HEK293T (cell line): ENCODE results near the gene C10orf71.

Source experiments
- BHLHE40 ChIP-seq: fragments of 450-650 bp; IDR thresholded peaks from 2 replicates; pipeline ENCODE4 v1.6.1; 2016; ENCODE audit warnings: mild to moderate bottlenecking, moderate library complexity, borderline replicate concordance
- ELF4 ChIP-seq: fragments of 450-650 bp; IDR thresholded peaks from 2 replicates; pipeline ENCODE4 v1.6.1; 2017; ENCODE audit warnings: antibody characterized with exemption
- FOXA1 ChIP-seq: fragments of 450-650 bp; IDR thresholded peaks from 2 replicates; pipeline ENCODE4 v1.6.1; 2016; ENCODE audit warnings: mild to moderate bottlenecking
- FOXK2 ChIP-seq: fragments of 450-650 bp; IDR thresholded peaks from 2 replicates; pipeline ENCODE4 v1.6.1; 2016; ENCODE audit warnings: mild to moderate bottlenecking
- FOXM1 ChIP-seq: fragments of 450-650 bp; IDR thresholded peaks from 2 replicates; pipeline ENCODE4 v1.6.1; 2017; ENCODE audit warnings: mild to moderate bottlenecking, borderline replicate concordance
- HDGF ChIP-seq: fragments of 450-650 bp; IDR thresholded peaks from 2 replicates; pipeline ENCODE4 v1.6.1; 2017; ENCODE audit warnings: antibody characterized with exemption, borderline replicate concordance
- NFRKB ChIP-seq: fragments of 450-650 bp; IDR thresholded peaks from 2 replicates; pipeline ENCODE4 v1.6.1; 2016; ENCODE audit warnings: mild to moderate bottlenecking, moderate library complexity
- SP1 ChIP-seq: fragments of 450-650 bp; IDR thresholded peaks from 2 replicates; pipeline ENCODE4 v1.6.1; 2017
- SUZ12 ChIP-seq: fragments of 450-650 bp; IDR thresholded peaks from 2 replicates; pipeline ENCODE4 v1.6.1; 2016; ENCODE audit warnings: mild to moderate bottlenecking
- ZNF384 ChIP-seq: fragments of 450-650 bp; IDR thresholded peaks from 2 replicates; pipeline ENCODE4 v1.6.1; 2016
- TF ChIP-seq, protein P1 (sequence below): fragments of 450-650 bp; IDR thresholded peaks from 2 replicates; pipeline ENCODE4 v1.6.1; 2016

DNA sequence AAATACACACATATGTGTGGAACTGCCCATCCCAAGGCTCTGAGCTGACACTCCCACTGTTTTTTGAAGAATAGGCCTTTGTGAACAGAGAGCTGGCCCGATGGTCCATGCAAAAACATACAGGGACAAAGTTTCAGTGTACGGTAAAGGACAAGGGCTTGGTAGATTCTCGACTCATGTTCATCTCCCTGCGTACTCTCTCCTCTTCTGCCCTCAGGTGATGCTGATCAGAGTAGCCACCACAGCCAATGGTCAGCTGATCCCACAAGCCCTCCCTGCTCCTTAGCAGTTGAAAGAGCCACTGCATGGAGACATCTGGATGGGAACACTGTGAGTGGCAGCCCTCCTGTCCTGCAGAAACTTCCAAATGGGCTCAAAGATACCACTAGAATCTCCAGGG is 23.1 kb upstream of the C10orf71 start:
- TF ChIP-seq BHLHE40 = no peak
- TF ChIP-seq ZNF384 = no peak
- no peak for TF ChIP-seq NFRKB
- no peak for TF ChIP-seq SUZ12
- no peak for TF ChIP-seq ELF4
- no peak for TF ChIP-seq FOXK2
- TF ChIP-seq, protein P1, sequence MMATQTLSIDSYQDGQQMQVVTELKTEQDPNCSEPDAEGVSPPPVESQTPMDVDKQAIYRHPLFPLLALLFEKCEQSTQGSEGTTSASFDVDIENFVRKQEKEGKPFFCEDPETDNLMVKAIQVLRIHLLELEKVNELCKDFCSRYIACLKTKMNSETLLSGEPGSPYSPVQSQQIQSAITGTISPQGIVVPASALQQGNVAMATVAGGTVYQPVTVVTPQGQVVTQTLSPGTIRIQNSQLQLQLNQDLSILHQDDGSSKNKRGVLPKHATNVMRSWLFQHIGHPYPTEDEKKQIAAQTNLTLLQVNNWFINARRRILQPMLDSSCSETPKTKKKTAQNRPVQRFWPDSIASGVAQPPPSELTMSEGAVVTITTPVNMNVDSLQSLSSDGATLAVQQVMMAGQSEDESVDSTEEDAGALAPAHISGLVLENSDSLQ = no peak
- TF ChIP-seq SP1 = no peak
- no peak for TF ChIP-seq HDGF
- no peak for TF ChIP-seq FOXA1
- no peak for TF ChIP-seq FOXM1
